Omental fat pad (tissue), 4 donors: Measurements from ENCODE around the gene TPRX1. TPM values are rescaled to one million over a fixed set of nuclear protein-coding genes. Genes with fewer than 3 reads are reported as not detected.

Experiments
- ATAC-seq: fragments of 150-250 bp; one replicate; pipeline ENCODE4 v1.9.1; 2016; ENCODE audit warnings: mild to moderate bottlenecking, moderate library complexity; ENCODE audit not compliant: low FRiP score
- DNase-seq: peaks from one replicate; pipeline ENCODE4 v3.0.0-alpha.2; 2019; ENCODE audit warnings: low spot score
- total RNA-seq, 4 donors: library from RNA; depleted of rRNA; stranded (reverse); fragments of >200 nt; gene quantifications; one replicate each; pipeline ENCODE4 v1.1.0, GENCODE V29; 2016
- TF ChIP-seq, protein P1 (sequence below), 3 donors: fragments of 450-650 bp; IDR thresholded peaks; one replicate each; pipeline ENCODE4 v1.5.1; 2016 to 2017; ENCODE audit warnings: antibody characterized with exemption in 3 of 3, mild to moderate bottlenecking in 3 of 3, moderate library complexity in 2 of 3

TPRX1 gene
- total RNA-seq, 4 donors from 2014 or later: not detected

DNA sequence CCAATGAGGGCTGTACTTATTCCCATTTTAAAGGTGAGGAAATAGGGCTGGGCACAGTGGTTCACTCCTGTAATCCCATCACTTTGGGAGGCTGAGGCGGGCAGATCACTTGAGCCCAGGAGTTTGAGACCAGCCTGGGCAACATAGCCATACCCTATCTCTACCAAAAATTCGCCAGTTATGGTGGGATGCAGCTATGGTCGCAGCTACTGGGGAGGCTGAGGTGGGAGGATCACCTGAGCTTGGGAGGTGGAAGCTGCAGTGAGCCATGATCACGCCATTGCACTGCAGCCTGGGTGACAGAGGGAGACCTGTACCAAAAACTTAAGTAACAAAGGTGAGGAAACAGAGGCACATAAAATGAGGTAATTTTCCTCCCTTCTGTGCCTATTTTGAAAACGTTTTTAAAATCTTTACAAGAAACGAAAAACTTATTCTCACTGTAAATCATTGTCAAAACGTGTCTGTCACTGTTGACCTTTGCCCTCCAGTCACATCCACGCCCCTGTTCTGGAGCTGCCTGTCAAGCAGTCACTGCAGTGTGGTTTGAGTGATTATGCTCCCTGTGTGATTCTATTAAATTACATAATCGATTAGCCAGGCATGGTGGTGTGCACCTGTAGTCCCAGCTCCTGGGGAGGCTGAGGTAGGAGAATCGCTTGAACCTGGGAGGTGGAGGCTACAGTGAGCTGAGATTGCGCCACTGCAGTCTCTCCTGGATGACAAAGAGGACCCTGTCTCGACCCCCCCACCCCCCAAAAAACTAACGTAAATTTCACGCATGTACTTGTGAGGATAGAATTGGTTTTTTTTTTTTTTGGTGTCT is 46.5 kb downstream of the TPRX1 start:
- TF ChIP-seq, protein P1, sequence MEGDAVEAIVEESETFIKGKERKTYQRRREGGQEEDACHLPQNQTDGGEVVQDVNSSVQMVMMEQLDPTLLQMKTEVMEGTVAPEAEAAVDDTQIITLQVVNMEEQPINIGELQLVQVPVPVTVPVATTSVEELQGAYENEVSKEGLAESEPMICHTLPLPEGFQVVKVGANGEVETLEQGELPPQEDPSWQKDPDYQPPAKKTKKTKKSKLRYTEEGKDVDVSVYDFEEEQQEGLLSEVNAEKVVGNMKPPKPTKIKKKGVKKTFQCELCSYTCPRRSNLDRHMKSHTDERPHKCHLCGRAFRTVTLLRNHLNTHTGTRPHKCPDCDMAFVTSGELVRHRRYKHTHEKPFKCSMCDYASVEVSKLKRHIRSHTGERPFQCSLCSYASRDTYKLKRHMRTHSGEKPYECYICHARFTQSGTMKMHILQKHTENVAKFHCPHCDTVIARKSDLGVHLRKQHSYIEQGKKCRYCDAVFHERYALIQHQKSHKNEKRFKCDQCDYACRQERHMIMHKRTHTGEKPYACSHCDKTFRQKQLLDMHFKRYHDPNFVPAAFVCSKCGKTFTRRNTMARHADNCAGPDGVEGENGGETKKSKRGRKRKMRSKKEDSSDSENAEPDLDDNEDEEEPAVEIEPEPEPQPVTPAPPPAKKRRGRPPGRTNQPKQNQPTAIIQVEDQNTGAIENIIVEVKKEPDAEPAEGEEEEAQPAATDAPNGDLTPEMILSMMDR (IDR thresholded peaks at IDR 0.05): no peak
- no peak for DNase-seq
- ATAC-seq: no peak

- ATAC-seq (no peak), DNase-seq (no peak)
- TF ChIP-seq, protein P1 (IDR thresholded peaks at IDR 0.05): no peak
Observed at GRCh38 chr19:47756953-47757608, 47.3 kb downstream of the TPRX1 start.

DNA sequence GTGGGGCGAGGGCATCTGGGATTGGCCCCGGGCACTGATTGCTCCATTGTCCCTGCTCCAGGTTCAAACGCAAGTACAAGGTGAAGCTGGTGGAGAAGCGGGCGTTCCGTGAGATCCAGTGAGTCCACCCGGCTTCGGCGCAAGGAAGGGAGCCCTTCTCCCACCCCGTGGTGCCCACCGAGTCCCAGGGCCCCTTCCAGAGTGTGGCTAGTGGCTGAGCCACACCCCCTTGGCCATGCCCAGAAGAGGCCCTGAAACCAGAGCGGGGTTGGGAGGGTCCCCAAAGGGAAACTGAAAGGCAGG is 47.8 kb downstream of the TPRX1 start:
- no peak for ATAC-seq
- DNase-seq: no peak
- TF ChIP-seq, protein P1 (IDR thresholded peaks at IDR 0.05): no peak

- ATAC-seq (no peak), DNase-seq (no peak)
- TF ChIP-seq, protein P1 (IDR thresholded peaks at IDR 0.05): no peak
Observed at GRCh38 chr19:47755762-47756626, 48.4 kb downstream of the TPRX1 start.

DNA sequence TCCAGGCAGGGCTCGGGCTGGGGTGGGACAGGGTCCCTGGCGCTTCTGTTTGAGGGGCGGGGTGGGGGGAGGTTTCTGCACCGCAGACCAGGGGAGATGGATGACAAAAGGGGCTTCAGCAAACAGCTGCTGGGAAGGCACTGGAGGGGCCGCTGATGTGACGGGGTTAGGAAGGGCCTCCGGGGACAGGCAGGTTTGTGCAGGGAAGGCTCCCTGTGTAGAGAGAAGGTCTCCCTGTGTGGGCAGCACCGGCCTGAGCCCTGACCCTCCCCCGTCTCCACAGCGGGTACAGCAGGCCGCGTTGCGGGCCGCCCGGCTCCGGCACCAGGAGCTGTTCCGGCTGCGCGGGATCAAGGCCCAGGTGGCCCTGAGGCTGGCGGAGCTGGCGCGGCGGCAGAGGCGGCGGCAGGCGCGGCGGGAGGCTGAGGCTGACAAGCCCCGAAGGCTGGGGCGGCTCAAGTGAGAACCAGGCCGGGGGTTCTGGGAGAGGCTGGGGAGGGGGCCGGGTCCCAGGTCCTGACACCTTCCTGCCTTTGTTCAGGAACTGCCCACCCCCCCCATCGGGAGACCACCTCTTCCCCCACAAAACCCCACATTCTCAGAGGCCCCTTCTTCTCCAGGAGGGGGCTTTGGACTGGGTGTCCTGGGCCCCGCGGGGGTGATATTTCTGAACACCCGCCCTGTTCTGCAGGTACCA is 49.1 kb downstream of the TPRX1 start:
- TF ChIP-seq, protein P1 (IDR thresholded peaks at IDR 0.05): no peak
- no peak for ATAC-seq
- no peak for DNase-seq

GRCh38 chr19:47754206-47755064 is 49.9 kb downstream of the TPRX1 start:
- DNase-seq (no peak), ATAC-seq (no peak)
- TF ChIP-seq, protein P1 (IDR thresholded peaks at IDR 0.05): no peak
